Activated T-cell treated with anti-CD3 and anti-CD28 coated beads, Interleukin-2, amount 50 U/mL, for 24 hours (primary cell): ENCODE results near the gene AVPI1.

ENCODE experiments used
- DNase-seq: peaks from one replicate; pipeline ENCODE4 v3.0.0-alpha.2; 2020
- H3K27ac Mint-ChIP-seq: 2 replicates; pipeline ENCODE4 v1.8.0; 2020; ENCODE audit warnings: mild to moderate bottlenecking, mixed read lengths
- H3K27me3 Mint-ChIP-seq: 2 replicates; pipeline ENCODE4 v1.8.0; 2020; ENCODE audit warnings: mixed read lengths
- H3K36me3 Mint-ChIP-seq: 2 replicates; pipeline ENCODE4 v1.8.0; 2020; ENCODE audit warnings: low read depth, mixed read lengths
- H3K4me1 Mint-ChIP-seq: 2 replicates; pipeline ENCODE4 v1.8.0; 2020; ENCODE audit warnings: low read depth, mixed read lengths
- H3K4me3 Mint-ChIP-seq: 2 replicates; pipeline ENCODE4 v1.8.0; 2020; ENCODE audit warnings: mild to moderate bottlenecking, moderate library complexity, mixed read lengths
- H3K9me3 Mint-ChIP-seq: 2 replicates; pipeline ENCODE4 v1.8.0; 2020; ENCODE audit warnings: mixed read lengths

Gene AVPI1, protein sequence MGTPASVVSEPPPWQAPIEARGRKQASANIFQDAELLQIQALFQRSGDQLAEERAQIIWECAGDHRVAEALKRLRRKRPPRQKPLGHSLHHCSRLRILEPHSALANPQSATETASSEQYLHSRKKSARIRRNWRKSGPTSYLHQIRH

DNA sequence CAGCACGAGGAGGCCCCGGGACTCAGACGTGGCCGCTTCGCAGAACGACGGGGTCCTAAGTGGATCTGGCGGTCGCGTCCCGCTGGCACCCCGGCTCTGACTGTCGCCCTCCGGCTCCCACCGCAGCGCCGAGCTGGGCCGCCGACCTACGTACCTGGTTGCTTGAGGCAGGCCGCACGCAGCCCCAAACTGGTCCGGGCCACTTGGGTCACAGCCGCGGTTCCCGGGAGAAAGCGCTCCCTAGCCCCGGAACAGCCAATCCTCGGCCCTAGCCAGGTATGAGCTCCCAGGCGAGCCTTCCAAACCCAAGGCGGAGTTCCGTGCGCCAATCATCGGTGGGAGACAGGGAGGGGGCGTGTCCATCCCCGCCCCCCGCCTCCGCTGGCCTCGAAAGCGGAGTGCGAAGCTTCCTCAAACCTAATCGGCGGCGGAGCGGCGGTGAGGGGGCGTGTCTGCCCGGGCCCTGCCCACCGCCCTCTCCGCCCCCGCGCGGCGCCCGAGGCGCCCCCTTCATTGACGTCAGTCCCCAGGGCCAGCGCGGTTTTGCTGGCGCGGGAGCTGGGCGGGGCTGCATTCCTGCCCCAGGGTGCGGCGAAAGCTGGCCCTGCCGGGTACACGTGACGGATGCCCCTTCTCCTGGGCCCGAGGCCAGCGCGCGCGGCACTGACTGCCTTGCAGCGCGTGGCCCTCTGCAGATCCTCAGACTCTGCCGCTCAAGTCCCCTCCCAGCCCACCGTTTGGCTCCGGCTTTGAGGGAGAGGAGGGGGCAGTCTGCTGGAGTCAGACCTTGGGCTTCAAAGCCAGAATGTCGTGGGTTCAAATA, at the start of gene AVPI1:
Gene AVPI1 (minus strand): TSS at position 280 of the 823 bp plus-strand sequence. CDS start 7,336 bp downstream, outside the sequence.
- Mint-ChIP-seq H3K36me3 (no peaks in the 10 kb centered on the region), H3K27ac (peak within 1 kb of the TSS; percentile 82), H3K27me3 (no peaks in the 10 kb centered on the region), H3K9me3 (no peaks in the 10 kb centered on the region), H3K4me3 (peak within 1 kb of the TSS; percentile 79), H3K4me1 (peaks cover 25% of the 10 kb centered on the region)
- DNase-seq = peak; percentile 96

DNA sequence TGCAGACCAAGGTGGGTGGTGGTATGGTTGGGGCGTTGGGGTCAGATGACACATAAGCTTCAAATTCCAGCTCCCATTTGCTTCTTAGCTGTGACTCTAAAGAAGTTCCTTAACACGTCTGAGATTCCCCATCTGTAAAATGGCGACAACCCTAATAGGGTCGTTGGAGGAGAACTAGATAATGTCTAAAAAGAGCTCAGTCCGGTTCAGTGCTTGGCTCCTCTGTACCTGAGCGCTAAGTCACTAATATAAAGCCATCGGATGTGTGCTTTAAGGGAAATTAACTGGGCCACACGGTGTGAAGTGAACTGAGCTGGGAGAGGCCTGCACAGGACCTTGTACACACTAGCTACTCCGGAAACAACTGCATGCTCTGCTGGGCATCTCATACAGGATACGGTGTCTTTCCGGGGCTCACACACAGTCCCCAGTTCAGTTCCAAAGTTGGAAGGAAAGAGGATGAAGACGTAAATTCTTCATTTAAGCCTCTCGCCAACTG, 49.4 kb upstream of the AVPI1 start:
- DNase-seq = peak; percentile 34

DNA sequence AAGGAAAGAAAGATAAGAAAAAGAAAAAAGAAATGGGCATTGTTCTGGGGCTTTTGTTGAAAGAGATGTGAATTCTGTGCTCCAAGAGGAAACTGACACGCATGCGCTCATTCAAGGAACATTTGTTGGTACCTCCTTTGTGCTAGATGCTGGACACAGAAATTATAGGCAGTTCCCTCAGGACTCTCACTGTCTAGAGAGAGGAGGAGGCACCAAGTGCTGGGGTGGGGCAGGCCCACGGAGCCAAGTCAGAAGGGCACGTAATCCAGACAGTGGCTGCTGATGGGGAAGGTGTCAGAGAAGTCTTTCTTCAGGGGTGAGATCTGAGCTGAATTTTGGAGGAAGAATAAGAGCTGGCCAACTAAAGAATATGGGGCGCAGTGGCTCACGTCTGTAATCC, 47.0 kb upstream of the AVPI1 start:
- H3K36me3 Mint-ChIP-seq = peaks cover 18% of the 10 kb centered on the region
- H3K27me3 Mint-ChIP-seq = peaks cover 4% of the 10 kb centered on the region
- H3K9me3 Mint-ChIP-seq = no peaks in the 10 kb centered on the region
- DNase-seq = no peak
- H3K27ac Mint-ChIP-seq = no peak overlapping the region
- no peak overlapping the region for H3K4me3 Mint-ChIP-seq
- H3K4me1 Mint-ChIP-seq = peaks cover 28% of the 10 kb centered on the region

More for the DNA sequence above, 49.4 kb upstream of the AVPI1 start:
- H3K4me3 Mint-ChIP-seq = peak overlapping the region; percentile 93
- H3K36me3 Mint-ChIP-seq = peaks cover 42% of the 10 kb centered on the region
- H3K4me1 Mint-ChIP-seq = peaks cover 51% of the 10 kb centered on the region
- H3K9me3 Mint-ChIP-seq = no peaks in the 10 kb centered on the region
- H3K27me3 Mint-ChIP-seq = no peaks in the 10 kb centered on the region
- H3K27ac Mint-ChIP-seq = peak overlapping the region; percentile 98

DNA sequence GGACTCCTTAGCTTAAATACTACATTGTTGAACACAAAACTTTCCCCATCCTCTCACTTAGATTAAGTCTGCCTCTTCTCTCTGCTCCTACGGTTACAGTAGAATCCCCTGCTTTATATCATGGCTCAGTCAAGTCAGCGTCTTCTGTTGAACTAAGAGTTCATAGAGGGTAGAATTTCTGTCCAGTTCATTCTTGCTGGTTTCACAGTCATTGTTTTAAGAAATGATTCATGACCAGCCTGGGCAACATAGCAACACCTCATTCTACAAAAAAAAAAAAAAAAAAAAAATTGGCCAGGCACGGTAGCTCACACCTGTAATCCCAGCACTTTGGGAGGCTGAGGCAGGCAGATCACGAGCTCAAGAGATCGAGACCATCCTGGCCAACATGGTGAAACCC, 46.2 kb upstream of the AVPI1 start:
- H3K4me3 Mint-ChIP-seq = no peak overlapping the region
- H3K36me3 Mint-ChIP-seq = peaks cover 13% of the 10 kb centered on the region
- no peaks in the 10 kb centered on the region for H3K9me3 Mint-ChIP-seq
- H3K27ac Mint-ChIP-seq = no peak overlapping the region
- peaks cover 23% of the 10 kb centered on the region for H3K4me1 Mint-ChIP-seq
- no peak for DNase-seq
- peaks cover 6% of the 10 kb centered on the region for H3K27me3 Mint-ChIP-seq

DNA sequence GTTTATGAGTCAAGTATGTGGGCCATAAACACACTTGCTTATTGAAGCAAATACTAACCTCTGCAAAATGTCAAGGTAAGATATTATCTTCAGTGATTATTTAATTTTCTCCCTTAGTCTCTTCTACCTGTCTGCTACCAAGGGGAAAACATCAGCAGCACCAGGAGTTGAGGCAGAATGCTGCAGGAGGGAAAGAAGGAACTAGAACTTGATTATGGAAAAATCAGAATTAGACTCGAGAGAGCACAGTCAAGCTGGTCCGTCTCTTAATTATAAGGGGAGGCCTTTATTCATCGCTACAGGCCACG, 45.0 kb upstream of the AVPI1 start:
- Mint-ChIP-seq H3K4me3 (no peak overlapping the region), H3K4me1 (peaks cover 16% of the 10 kb centered on the region), H3K9me3 (no peaks in the 10 kb centered on the region), H3K27me3 (peaks cover 6% of the 10 kb centered on the region), H3K36me3 (peaks cover 2% of the 10 kb centered on the region), H3K27ac (no peak overlapping the region)
- DNase-seq = no peak

DNA sequence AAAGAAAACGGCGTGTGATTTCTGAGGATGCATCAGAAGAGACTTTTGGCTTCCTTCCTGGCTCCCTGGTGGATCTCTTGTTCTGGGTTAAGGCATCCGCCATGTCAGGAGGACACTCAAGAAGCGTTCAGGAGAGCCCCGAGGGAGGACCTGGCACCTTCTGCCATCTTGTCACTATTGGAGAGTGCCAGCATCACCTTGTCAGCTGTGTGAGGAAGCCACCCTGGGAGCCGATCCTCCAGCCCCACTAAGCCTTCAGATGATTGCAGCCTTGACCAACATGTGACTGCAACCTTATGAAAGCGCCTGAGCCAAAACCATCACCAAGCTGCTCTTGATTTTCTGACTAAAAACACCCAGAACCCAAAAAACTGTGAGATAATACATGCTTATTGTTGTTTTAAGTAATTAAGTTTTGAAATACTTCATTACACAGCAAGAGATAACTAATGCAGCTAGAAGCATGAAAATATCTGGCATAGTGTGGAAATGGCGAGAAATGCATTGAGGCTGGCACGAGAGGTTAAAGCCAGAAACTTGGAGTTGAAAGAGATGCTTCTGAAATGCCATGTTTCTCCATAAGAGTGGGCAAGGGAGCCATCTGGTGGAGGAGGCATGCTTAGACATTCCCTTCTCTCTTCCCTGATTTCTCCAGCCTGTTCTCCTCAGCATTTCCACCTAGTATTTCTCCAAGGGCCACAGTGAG, 44.5 kb upstream of the AVPI1 start:
- H3K36me3 Mint-ChIP-seq = no peaks in the 10 kb centered on the region
- H3K9me3 Mint-ChIP-seq = no peaks in the 10 kb centered on the region
- peak; percentile 45 for DNase-seq
- peaks cover 6% of the 10 kb centered on the region for H3K27me3 Mint-ChIP-seq
- peaks cover 15% of the 10 kb centered on the region for H3K4me1 Mint-ChIP-seq
- H3K27ac Mint-ChIP-seq = no peak overlapping the region
- no peak overlapping the region for H3K4me3 Mint-ChIP-seq

DNA sequence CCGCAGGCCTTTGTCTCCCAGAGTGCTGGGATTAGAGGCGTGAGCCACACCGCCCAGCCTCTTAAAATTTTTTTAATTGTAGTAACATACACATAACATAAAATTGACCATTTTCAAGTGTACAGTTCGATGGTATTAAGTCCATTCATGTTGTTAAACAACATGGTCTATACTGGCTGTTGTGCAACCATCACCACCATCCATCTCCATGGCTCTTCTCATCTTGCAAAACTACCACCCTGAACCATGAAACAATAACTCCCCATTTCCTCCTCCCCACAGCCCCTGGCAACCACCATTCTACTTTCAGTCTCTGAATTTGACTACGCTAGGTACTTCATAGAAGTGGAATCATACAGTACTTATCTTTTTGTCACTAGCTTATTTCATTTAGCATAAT, 42.0 kb upstream of the AVPI1 start:
- no peak for DNase-seq
- H3K4me1 Mint-ChIP-seq = peaks cover 5% of the 10 kb centered on the region
- H3K27me3 Mint-ChIP-seq = peaks cover 9% of the 10 kb centered on the region
- H3K27ac Mint-ChIP-seq = no peak overlapping the region
- H3K4me3 Mint-ChIP-seq = no peak overlapping the region
- H3K9me3 Mint-ChIP-seq = no peaks in the 10 kb centered on the region
- H3K36me3 Mint-ChIP-seq = no peaks in the 10 kb centered on the region

DNA sequence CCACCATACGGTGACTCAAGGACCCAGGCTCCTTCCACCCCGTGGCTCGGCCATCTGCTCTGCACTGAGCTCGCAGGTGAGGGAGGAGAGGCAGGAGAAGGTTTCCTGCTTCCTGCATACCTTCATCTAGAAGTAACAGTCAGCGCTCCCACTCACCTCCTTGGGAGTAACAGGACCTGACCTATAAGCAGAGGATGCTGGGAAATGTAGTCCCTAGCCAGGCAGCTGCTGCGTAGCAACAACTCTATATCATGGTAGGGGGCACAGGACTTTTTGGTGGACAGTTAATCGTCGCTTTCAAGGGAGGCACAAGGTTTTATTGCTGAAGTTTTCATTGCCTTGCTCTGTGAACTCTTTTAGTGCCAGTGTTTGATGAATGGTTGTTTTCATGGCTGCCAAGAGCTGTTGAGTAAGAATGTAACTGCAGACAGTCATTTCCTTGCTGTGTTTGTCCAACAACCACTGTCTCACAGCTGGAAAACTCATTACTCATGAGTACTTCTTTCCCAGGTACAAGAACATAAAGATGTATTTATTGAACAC, 39.7 kb upstream of the AVPI1 start:
- Mint-ChIP-seq H3K27ac (no peak overlapping the region), H3K36me3 (no peaks in the 10 kb centered on the region), H3K27me3 (peaks cover 9% of the 10 kb centered on the region), H3K9me3 (no peaks in the 10 kb centered on the region), H3K4me1 (peaks cover 5% of the 10 kb centered on the region), H3K4me3 (no peak overlapping the region)
- DNase-seq = no peak

DNA sequence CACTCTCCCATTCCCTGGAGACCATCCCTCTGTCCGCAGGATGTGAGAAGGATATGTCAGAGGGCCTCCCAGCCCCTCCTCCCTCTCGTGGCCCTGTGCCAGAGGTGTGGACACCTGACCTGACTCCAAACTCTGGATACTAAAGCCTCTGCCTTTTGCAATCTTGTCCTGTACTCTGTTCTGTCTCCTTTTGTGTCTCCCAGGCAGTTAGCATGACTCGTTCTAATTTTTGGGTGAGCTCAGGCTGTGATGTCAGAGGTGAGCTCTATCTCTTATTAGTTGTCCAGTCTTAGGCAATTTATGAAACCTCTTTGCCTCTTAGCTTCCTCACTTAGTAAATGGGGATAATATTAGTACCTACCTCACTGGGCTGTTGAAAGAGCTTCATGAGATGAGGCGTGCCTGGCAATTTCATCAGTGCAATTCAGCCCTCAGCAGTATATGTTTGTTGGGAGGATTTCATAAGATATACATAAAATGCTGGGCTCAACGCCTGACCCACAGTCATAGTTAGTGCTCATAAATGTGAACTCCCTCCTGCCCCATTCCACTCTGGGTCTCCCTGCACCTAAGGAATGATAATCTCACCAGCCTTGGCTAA, 37.4 kb upstream of the AVPI1 start:
- Mint-ChIP-seq H3K27ac (no peak overlapping the region), H3K4me3 (no peak overlapping the region), H3K4me1 (peaks cover 5% of the 10 kb centered on the region), H3K9me3 (no peaks in the 10 kb centered on the region), H3K27me3 (peaks cover 7% of the 10 kb centered on the region), H3K36me3 (no peaks in the 10 kb centered on the region)
- DNase-seq = no peak

DNA sequence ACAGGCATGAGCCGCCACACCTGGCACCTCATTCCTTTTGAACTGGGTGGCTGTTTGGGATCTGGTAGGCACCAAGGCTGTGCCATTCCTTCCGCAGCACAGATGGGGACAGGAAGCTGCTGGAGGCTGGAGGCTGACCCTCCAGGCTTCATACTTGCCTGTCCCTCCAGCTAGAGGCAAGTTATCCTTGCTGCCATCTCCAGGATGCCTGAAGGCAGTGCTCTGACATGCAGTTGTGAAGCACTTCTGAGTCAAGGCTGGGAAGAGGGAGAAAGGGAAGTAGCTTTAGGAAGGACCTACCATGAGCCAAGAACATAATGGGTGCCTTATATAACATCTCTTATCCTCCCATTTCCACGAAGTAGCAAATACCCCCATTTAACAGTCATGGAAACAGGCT, 36.0 kb upstream of the AVPI1 start:
- H3K27me3 Mint-ChIP-seq = peaks cover 3% of the 10 kb centered on the region
- no peak for DNase-seq
- peaks cover 5% of the 10 kb centered on the region for H3K4me1 Mint-ChIP-seq
- no peak overlapping the region for H3K4me3 Mint-ChIP-seq
- no peaks in the 10 kb centered on the region for H3K9me3 Mint-ChIP-seq
- H3K27ac Mint-ChIP-seq = no peak overlapping the region
- no peaks in the 10 kb centered on the region for H3K36me3 Mint-ChIP-seq

DNA sequence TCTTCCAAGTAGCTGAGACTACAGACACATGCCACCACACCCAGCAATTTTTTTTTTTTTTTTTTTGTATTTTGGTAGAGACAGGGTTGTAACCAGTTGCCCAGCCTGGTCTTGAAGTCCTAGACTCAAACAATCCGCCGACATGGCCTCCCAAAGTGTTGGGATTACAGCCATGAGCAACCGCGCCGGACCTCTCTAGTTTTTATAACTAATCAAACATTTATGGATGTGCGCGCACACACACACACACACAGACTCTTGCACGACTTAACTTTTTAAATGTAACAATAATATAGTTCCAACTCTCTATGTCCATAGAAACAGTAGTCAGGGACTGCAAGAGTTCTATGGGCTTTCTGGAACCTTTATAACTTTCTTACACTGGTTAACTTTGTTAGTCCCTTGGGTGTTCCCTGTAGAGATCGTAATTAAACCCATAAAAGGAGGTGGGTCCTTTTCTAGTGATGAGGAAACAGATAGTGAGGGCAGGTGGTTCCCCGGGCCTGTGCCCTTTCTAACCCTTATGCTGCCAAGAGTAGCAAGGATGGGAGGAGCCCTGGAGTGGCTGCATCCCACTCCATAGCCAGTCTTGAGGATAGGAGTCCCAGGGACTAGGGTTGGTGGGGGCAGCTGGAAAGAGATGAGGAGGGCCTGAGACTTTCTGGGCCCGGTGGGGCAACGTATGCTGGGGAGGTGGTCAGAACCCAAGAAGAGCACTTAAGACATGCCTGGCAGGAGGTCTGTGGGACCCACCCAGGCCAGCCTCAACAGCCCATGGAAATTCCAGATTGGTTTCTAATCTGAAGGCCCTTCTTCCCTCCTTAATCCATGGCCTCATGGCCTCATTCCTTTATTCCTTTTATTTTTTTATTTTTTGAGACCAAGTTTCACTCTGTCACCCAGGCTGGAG, 35.1 kb upstream of the AVPI1 start:
- H3K9me3 Mint-ChIP-seq = no peaks in the 10 kb centered on the region
- peaks cover 5% of the 10 kb centered on the region for H3K4me1 Mint-ChIP-seq
- DNase-seq = no peak
- no peak overlapping the region for H3K4me3 Mint-ChIP-seq
- no peaks in the 10 kb centered on the region for H3K36me3 Mint-ChIP-seq
- H3K27me3 Mint-ChIP-seq = peaks cover 3% of the 10 kb centered on the region
- no peak overlapping the region for H3K27ac Mint-ChIP-seq

DNA sequence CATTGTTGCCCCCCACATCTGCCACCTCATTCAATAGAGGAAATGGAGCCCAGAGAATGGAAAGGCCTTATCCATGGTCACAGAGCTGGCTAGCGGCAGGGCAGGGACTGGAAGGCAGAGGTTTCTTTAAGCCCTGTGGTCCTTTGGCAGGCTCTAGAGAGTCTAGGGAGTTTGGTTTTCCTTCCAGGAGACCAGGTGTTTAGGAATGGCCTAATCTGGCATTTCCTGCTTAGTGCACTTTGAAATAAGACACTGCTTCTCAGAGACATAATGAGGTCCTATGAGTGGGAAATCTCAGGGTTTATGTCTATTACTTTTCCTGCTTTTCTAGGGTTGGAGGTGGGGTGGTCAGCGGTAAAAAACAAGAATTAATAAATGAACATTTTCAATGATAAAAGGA, 32.6 kb upstream of the AVPI1 start:
- no peak for DNase-seq
- Mint-ChIP-seq H3K36me3 (no peaks in the 10 kb centered on the region), H3K27ac (no peak overlapping the region), H3K4me3 (no peak overlapping the region), H3K9me3 (no peaks in the 10 kb centered on the region), H3K4me1 (peaks cover 4% of the 10 kb centered on the region), H3K27me3 (peaks cover 8% of the 10 kb centered on the region)

DNA sequence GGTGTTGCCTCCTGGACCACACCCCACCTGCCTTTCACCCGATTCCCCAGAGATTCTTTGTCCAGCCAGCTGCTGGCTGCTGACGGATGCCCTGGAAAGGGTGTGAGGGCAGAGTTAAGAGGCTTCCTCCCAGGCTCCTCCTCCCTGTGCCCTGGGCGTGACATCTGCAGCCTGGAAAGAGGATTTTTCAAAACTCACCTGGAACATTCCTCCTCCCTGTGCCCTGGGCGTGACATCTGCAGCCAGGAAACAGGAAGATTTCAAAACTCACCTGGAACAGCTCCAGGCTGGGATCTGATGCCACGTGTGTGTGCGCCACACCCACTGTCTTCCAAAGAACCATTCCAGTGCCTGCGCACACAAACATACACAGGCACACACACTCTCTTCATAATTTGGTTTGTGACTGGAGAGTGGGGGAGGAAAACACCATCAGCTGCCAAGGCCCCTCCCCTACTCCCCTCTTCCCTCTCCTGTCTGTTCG, 31.7 kb upstream of the AVPI1 start:
- peaks cover 11% of the 10 kb centered on the region for H3K27me3 Mint-ChIP-seq
- H3K4me1 Mint-ChIP-seq = peaks cover 10% of the 10 kb centered on the region
- DNase-seq = no peak
- no peak overlapping the region for H3K4me3 Mint-ChIP-seq
- H3K36me3 Mint-ChIP-seq = peaks cover 2% of the 10 kb centered on the region
- no peak overlapping the region for H3K27ac Mint-ChIP-seq
- no peaks in the 10 kb centered on the region for H3K9me3 Mint-ChIP-seq
